Colonic mucosa (tissue), 4 donors: Measurements from ENCODE around the gene UBAP1. TPM values are rescaled to one million over a fixed set of nuclear protein-coding genes. Genes with fewer than 3 reads are reported as not detected.
A peak's percentile ranks its signal among the peaks of the same experiment; 100 is the strongest.

Experiments used
- DNase-seq: peaks from one replicate; pipeline ENCODE4 v3.0.0-alpha.2; 2020
- H3K27ac ChIP-seq: fragments of 200-600 bp; one replicate; pipeline ENCODE4 v1.8.0; 2021
- H3K27me3 ChIP-seq: fragments of 200-600 bp; one replicate; pipeline ENCODE4 v1.8.0; 2021
- H3K36me3 ChIP-seq: fragments of 200-600 bp; one replicate; pipeline ENCODE4 v1.8.0; 2021
- H3K4me1 ChIP-seq: fragments of 200-600 bp; one replicate; pipeline ENCODE4 v1.8.0; 2021; ENCODE audit warnings: mild to moderate bottlenecking
- H3K4me3 ChIP-seq: fragments of 200-600 bp; one replicate; pipeline ENCODE4 v1.8.0; 2021
- H3K9ac ChIP-seq, 2 donors: one replicate each; pipeline ENCODE4 v1.7.0; 2013; ENCODE audit warnings: control low read depth in 2 of 2, low read depth in 2 of 2, low read length in 2 of 2
- H3K9me3 ChIP-seq: fragments of 200-600 bp; one replicate; pipeline ENCODE4 v1.8.0; 2021
- intact Hi-C: fragments of 100-400 bp; cut with DNase I; formaldehyde crosslinking; loops from one replicate; pipeline ENCODE4 v1.14.1; 2022
- total RNA-seq, 2 donors: library from RNA; stranded (reverse); fragmentation: NEBNext Ultra II Directional in 1 of 2; extraction: Animal tissue kit (Norgen Biotek cat#: 25700) in 1 of 2; gene quantifications; one replicate each; pipeline ENCODE4 v1.2.1, GENCODE V29; 2021
- TF ChIP-seq, protein P1 (sequence below): fragments of 200-600 bp; IDR thresholded peaks from one replicate; pipeline ENCODE4 v1.8.0; 2022; ENCODE audit warnings: antibody characterized with exemption, mild to moderate bottlenecking
- donor health status: healthy.
- donor health status: DM: no; HTN: no; CAD: no.
- donor health status: DM: no; HTN: no; CAD: no.

The UBAP1 gene
- total RNA-seq, 2 donors from 2014 or later, result 32.9 to 45.4 TPM

DNA sequence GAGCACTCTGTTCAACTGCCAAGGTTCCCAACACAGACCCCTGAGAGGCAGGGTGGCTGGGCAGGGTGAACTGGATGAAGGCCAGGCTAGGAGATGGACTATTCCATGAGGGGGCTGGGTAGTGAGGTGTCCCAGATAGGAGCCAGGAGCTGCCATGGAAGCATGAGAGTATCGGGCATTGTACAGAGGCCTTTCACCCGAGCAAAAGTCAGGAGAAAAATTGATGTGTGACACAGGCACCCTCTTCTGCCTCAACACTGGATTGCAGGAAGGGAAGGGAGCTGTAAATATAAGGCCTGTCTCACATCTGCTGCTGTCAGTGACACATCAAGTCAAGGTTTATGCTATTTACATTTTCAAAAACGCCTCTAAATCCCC lies 74.6 kb downstream of the UBAP1 start:
- H3K9ac ChIP-seq, result no peak overlapping the region
- no peaks in the 10 kb centered on the region for H3K36me3 ChIP-seq
- intact Hi-C loops, result loop anchor here (2.0 to 10.0 kb wide), 2 partner anchors 127 to 159 kb away; partner anchors contain the start of gene DCAF12
- DNase-seq, result no peak
- H3K9me3 ChIP-seq, result no peaks in the 10 kb centered on the region
- H3K27ac ChIP-seq, result peak overlapping the region; percentile 6
- no peak overlapping the region for H3K4me3 ChIP-seq
- H3K27me3 ChIP-seq, result no peaks in the 10 kb centered on the region
- TF ChIP-seq, protein P1, sequence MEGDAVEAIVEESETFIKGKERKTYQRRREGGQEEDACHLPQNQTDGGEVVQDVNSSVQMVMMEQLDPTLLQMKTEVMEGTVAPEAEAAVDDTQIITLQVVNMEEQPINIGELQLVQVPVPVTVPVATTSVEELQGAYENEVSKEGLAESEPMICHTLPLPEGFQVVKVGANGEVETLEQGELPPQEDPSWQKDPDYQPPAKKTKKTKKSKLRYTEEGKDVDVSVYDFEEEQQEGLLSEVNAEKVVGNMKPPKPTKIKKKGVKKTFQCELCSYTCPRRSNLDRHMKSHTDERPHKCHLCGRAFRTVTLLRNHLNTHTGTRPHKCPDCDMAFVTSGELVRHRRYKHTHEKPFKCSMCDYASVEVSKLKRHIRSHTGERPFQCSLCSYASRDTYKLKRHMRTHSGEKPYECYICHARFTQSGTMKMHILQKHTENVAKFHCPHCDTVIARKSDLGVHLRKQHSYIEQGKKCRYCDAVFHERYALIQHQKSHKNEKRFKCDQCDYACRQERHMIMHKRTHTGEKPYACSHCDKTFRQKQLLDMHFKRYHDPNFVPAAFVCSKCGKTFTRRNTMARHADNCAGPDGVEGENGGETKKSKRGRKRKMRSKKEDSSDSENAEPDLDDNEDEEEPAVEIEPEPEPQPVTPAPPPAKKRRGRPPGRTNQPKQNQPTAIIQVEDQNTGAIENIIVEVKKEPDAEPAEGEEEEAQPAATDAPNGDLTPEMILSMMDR, result no peak
- no peaks in the 10 kb centered on the region for H3K4me1 ChIP-seq

DNA sequence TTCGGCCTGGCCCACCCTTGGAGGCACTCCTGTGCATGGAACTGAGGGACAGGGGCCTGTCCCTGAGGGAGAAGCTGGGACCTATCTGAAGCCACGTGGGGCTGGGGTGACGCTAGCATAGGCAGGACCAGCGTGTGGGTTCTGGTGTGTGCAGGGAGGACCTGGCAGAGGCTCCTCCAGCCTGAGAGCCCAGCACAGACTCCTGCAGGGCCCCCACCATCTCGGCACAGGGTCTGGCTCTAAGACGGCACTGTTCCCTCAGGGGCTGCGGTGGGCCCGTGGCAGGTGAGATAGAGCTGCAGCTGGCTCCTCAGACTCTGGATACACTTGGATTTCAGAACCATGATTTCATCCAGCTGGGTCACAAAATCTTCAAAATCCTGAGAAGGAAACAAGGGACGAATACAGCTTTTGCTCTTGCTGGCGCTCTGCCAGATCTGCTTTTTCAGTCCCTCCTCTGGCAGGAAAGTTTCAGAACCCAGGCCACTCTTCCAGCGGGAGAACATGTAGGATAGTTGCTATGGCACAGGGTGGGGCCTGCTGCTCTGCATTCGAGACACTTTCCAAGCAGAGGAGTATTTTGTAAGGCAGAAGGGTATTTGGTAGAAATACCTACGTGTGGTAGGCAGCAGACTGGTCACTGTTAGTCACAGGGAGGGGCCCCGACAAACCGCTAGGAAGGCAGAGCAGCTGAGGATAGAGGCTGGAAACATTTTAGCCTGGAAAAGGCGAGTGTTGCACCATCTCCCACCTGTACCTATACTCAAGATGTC lies 75.5 kb downstream of the UBAP1 start:
- TF ChIP-seq, protein P1, result no peak
- intact Hi-C loops, result loop anchor here (10.0 kb wide), 1 partner anchor 160 kb away; no protein-coding TSS in a partner anchor
- DNase-seq, result no peak
- Histone ChIP-seq H3K9ac (no peak overlapping the region), H3K27me3 (no peaks in the 10 kb centered on the region), H3K4me1 (no peaks in the 10 kb centered on the region), H3K27ac (no peak overlapping the region), H3K4me3 (no peak overlapping the region), H3K9me3 (no peaks in the 10 kb centered on the region), H3K36me3 (no peaks in the 10 kb centered on the region)

- H3K9me3 ChIP-seq, result no peaks in the 10 kb centered on the region
- H3K27ac ChIP-seq, result no peak overlapping the region
- TF ChIP-seq, protein P1, result no peak
Observed at GRCh38 chr9:34254966-34255825, 76.4 kb downstream of the UBAP1 start.

DNA sequence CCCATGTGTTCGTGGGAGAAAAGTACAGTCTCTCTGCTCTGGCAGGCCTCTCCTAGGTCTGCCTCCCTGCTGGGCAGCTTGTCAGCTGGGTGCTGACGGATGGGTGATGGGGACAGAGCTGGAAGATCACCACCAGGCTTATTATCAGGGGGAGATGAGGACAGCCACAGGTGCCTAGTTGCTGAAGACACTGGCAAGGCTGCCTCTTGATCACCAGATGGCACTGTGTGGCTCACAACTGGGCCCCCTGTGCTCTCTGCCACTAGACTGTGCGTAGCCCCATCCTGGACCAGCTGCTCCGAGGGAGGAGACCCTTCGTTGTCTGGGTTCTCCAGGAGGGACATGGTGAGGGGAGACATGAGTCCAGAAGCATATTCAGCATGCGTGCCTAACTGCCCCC lies 77.3 kb downstream of the UBAP1 start:
- no peak overlapping the region for H3K27ac ChIP-seq

More at GRCh38 chr9:34254966-34255825, 76.4 kb downstream of the UBAP1 start:
- no peak overlapping the region for H3K4me3 ChIP-seq
- DNase-seq, result no peak
- no peaks in the 10 kb centered on the region for H3K27me3 ChIP-seq
- no peaks in the 10 kb centered on the region for H3K4me1 ChIP-seq
- intact Hi-C loops, result loop anchor here (5.0 to 10.0 kb wide), 2 partner anchors 122 to 160 kb away; partner anchors contain the start of gene MYORG
- H3K9ac ChIP-seq, result no peak overlapping the region
- H3K36me3 ChIP-seq, result no peaks in the 10 kb centered on the region

More for the DNA sequence above, 77.3 kb downstream of the UBAP1 start:
- Histone ChIP-seq H3K9me3 (no peaks in the 10 kb centered on the region), H3K27me3 (no peaks in the 10 kb centered on the region), H3K36me3 (no peaks in the 10 kb centered on the region), H3K4me3 (no peak overlapping the region), H3K9ac (no peak overlapping the region), H3K4me1 (no peaks in the 10 kb centered on the region)
- TF ChIP-seq, protein P1, result no peak
- no peak for DNase-seq
- intact Hi-C loops, result loop anchor here (5.0 to 10.0 kb wide), 2 partner anchors 121 to 161 kb away; partner anchors contain the start of gene MYORG
